ENCODE measurements around the gene SUV39H2.

DNA sequence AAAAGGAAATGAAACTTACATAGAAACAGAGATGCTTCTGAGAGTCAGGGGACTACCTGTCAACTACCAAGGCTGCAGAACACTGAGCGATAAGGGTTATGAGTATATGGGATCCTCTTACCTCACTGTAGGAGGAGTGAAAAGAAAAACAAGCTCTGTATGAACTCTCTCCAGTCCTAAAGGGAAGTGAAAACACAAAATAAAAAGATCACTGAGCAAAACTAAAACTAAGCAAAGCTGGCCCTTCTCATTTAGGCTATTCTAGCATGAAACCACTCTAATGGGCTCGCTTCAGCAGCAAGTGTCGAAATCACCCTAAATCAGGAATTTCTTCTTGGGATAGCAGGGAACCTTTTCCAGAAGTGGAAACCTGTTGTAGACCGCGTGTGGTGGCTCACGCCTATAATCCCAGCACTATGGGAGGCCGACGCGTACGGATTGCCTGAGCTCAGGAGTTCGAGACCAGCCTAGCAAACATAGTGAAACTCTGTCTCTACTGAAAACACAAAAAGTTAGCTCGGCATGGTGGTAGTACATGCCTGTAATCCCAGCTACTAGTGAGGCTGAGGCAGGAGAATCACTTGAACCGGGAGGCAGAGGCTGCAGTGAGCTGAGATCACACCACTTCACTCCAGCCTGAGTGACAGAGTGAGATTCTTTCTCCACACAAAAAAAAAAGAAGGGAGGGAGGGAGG, 48.2 kb downstream of the SUV39H2 start:
- TF ChIP-seq, protein P1, sequence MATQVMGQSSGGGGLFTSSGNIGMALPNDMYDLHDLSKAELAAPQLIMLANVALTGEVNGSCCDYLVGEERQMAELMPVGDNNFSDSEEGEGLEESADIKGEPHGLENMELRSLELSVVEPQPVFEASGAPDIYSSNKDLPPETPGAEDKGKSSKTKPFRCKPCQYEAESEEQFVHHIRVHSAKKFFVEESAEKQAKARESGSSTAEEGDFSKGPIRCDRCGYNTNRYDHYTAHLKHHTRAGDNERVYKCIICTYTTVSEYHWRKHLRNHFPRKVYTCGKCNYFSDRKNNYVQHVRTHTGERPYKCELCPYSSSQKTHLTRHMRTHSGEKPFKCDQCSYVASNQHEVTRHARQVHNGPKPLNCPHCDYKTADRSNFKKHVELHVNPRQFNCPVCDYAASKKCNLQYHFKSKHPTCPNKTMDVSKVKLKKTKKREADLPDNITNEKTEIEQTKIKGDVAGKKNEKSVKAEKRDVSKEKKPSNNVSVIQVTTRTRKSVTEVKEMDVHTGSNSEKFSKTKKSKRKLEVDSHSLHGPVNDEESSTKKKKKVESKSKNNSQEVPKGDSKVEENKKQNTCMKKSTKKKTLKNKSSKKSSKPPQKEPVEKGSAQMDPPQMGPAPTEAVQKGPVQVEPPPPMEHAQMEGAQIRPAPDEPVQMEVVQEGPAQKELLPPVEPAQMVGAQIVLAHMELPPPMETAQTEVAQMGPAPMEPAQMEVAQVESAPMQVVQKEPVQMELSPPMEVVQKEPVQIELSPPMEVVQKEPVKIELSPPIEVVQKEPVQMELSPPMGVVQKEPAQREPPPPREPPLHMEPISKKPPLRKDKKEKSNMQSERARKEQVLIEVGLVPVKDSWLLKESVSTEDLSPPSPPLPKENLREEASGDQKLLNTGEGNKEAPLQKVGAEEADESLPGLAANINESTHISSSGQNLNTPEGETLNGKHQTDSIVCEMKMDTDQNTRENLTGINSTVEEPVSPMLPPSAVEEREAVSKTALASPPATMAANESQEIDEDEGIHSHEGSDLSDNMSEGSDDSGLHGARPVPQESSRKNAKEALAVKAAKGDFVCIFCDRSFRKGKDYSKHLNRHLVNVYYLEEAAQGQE (IDR thresholded peaks at IDR 0.05; ENCODE audit: borderline replicate concordance) = no peak
- no peak for TF ChIP-seq CTCF (IDR thresholded peaks at IDR 0.05; ENCODE audit: poor library complexity, severe bottlenecking)

Measured in neural cell (in vitro differentiated cells).